ENCODE results near the gene OR10A6. TPM values are rescaled to one million over a fixed set of nuclear protein-coding genes. Genes with fewer than 3 reads are reported as not detected.

The OR10A6 gene
- total RNA-seq, 1 donor from 2014 or later: not detected

- no peak overlapping the region for H3K4me3 ChIP-seq
- DNase-seq (ENCODE audit: low spot score in 2 of 2): no peak
- no peaks in the 10 kb centered on the region for H3K36me3 ChIP-seq
- no peaks in the 10 kb centered on the region for H3K4me1 ChIP-seq
- no peaks in the 10 kb centered on the region for H3K27me3 ChIP-seq
- H3K27ac ChIP-seq: no peak overlapping the region
- intact Hi-C loops (cut with DNase I): no loop called here
- TF ChIP-seq CTCF (IDR thresholded peaks at IDR 0.05): no peak
- H3K9me3 ChIP-seq: no peaks in the 10 kb centered on the region
These were observed 38.9 kb upstream of the OR10A6 start for GRCh38 chr11:7969756-7970646.

- Histone ChIP-seq H3K36me3 (no peaks in the 10 kb centered on the region), H3K4me3 (no peak overlapping the region), H3K27me3 (no peaks in the 10 kb centered on the region), H3K9me3 (no peaks in the 10 kb centered on the region), H3K4me1 (no peaks in the 10 kb centered on the region), H3K27ac (no peak overlapping the region)
- intact Hi-C loops (cut with DNase I): no loop called here
- TF ChIP-seq CTCF (IDR thresholded peaks at IDR 0.05): no peak
- DNase-seq (ENCODE audit: low spot score in 2 of 2): no peak
These were observed 37.6 kb upstream of the OR10A6 start for GRCh38 chr11:7968686-7969085.

GRCh38 chr11:7967826-7968225, 36.8 kb upstream of the OR10A6 start:
- Histone ChIP-seq H3K27ac (no peak overlapping the region), H3K4me3 (no peak overlapping the region), H3K27me3 (no peaks in the 10 kb centered on the region), H3K36me3 (no peaks in the 10 kb centered on the region), H3K9me3 (no peaks in the 10 kb centered on the region), H3K4me1 (no peaks in the 10 kb centered on the region)
- no peak for DNase-seq (ENCODE audit: low spot score in 2 of 2)
- no peak for TF ChIP-seq CTCF (IDR thresholded peaks at IDR 0.05)
- intact Hi-C loops (cut with DNase I): no loop called here

- intact Hi-C loops (cut with DNase I): no loop called here
- DNase-seq (ENCODE audit: low spot score in 2 of 2): no peak
- no peak overlapping the region for H3K27ac ChIP-seq
- no peaks in the 10 kb centered on the region for H3K9me3 ChIP-seq
- no peak overlapping the region for H3K4me3 ChIP-seq
- no peaks in the 10 kb centered on the region for H3K36me3 ChIP-seq
- H3K27me3 ChIP-seq: no peaks in the 10 kb centered on the region
- no peak for TF ChIP-seq CTCF (IDR thresholded peaks at IDR 0.05)
- no peaks in the 10 kb centered on the region for H3K4me1 ChIP-seq
These were observed 36.0 kb upstream of the OR10A6 start for GRCh38 chr11:7967097-7967496.

- no peaks in the 10 kb centered on the region for H3K27me3 ChIP-seq
- H3K4me1 ChIP-seq: no peaks in the 10 kb centered on the region
- no peak for TF ChIP-seq CTCF (IDR thresholded peaks at IDR 0.05)
- intact Hi-C loops (cut with DNase I): no loop called here
- peak within 1 kb of the TSS; percentile 15 to 63 for H3K27ac ChIP-seq
- H3K36me3 ChIP-seq: no peaks in the 10 kb centered on the region
- DNase-seq (ENCODE audit: low spot score in 2 of 2): no peak
- H3K9me3 ChIP-seq: no peaks in the 10 kb centered on the region
- no peak within 1 kb of the TSS for H3K4me3 ChIP-seq
These were observed 34.3 kb upstream of the OR10A6 start, which contains the start of gene NLRP10 for GRCh38 chr11:7965386-7965785. Gene NLRP10 (minus strand): TSS chr11:7965447. CDS start chr11:7963495, 1,952 bp downstream.
